HG03575 (cell line): Measurements from ENCODE around the gene CNDP1.
"Not testable (repeated sequence)": the region's sequence is repeated elsewhere in the genome, so short reads cannot be mapped to it uniquely, and the experiment has no call there.

Experiments used
- ATAC-seq: cut with Tn5 transposase; IDR thresholded peaks from one replicate; pipeline ENCODE4 v1.9.1; 2021; ENCODE audit not compliant: unreplicated experiment, insufficient number of reproducible peaks, low FRiP score; ENCODE audit errors: extremely low read depth

The CNDP1 gene

GRCh38 chr18:74565993-74566392, 31.7 kb downstream of the CNDP1 start:
- ATAC-seq = not testable (repeated sequence)

- no peak for ATAC-seq
Observed at GRCh38 chr18:74567822-74568221, 33.5 kb downstream of the CNDP1 start.

GRCh38 chr18:74569401-74569800, 35.1 kb downstream of the CNDP1 start:
- ATAC-seq = no peak

- no peak for ATAC-seq
Observed at GRCh38 chr18:74570266-74570665, 36.0 kb downstream of the CNDP1 start.

GRCh38 chr18:74571895-74572680, 37.8 kb downstream of the CNDP1 start:
- no peak for ATAC-seq

- ATAC-seq = no peak
Observed at GRCh38 chr18:74573053-74573452, 38.8 kb downstream of the CNDP1 start.

GRCh38 chr18:74574916-74575315, 40.6 kb downstream of the CNDP1 start:
- no peak for ATAC-seq

GRCh38 chr18:74577019-74577418, 42.7 kb downstream of the CNDP1 start:
- ATAC-seq = no peak

GRCh38 chr18:74579496-74580065, 45.3 kb downstream of the CNDP1 start:
- ATAC-seq = no peak

- no peak for ATAC-seq
Observed at GRCh38 chr18:74582642-74583041, 48.3 kb downstream of the CNDP1 start.

- ATAC-seq = no peak
Observed at GRCh38 chr18:74587441-74587840, 53.1 kb downstream of the CNDP1 start.

GRCh38 chr18:74589021-74589420, 54.7 kb downstream of the CNDP1 start:
- ATAC-seq = no peak

GRCh38 chr18:74589811-74590210, 55.5 kb downstream of the CNDP1 start:
- ATAC-seq = no peak

- ATAC-seq = no peak
Observed at GRCh38 chr18:74590671-74591070, 56.4 kb downstream of the CNDP1 start.

- no peak for ATAC-seq
Observed at GRCh38 chr18:74595431-74595830, 61.1 kb downstream of the CNDP1 start.

- ATAC-seq = peak; percentile 30
Observed at GRCh38 chr18:74597034-74597661, 62.8 kb downstream of the CNDP1 start.

- peak; percentile 36 for ATAC-seq
Observed at GRCh38 chr18:74597662-74598349, 63.5 kb downstream of the CNDP1 start, which contains the start of gene ZNF407. TSS of gene ZNF407 (plus strand) at chr18:74597870. CDS start at chr18:74631020, 33,150 bp downstream.

GRCh38 chr18:74598350-74599001, 64.2 kb downstream of the CNDP1 start:
- peak; percentile 23 for ATAC-seq

GRCh38 chr18:74604361-74604760, 70.1 kb downstream of the CNDP1 start:
- no peak for ATAC-seq
